LNCaP clone FGC (cell line): ENCODE results near the gene LPAR1.

Source experiments
- DNase-seq: peaks from one replicate; pipeline ENCODE4 v3.0.0-alpha.2; 2011; ENCODE audit warnings: low read depth
- H3K4me3 ChIP-seq: 2 replicates; pipeline ENCODE4 v1.5.1; 2011; ENCODE audit warnings: mild to moderate bottlenecking, low read depth, low read length, control low read depth
- CTCF ChIP-seq: IDR thresholded peaks from 2 replicates; pipeline ENCODE4 v1.5.1; 2012; ENCODE audit warnings: mild to moderate bottlenecking; ENCODE audit not compliant: control insufficient read depth, insufficient read depth; ENCODE audit errors: extremely low read depth

Gene LPAR1

GRCh38 chr9:110996436-110997220, 41.6 kb downstream of the LPAR1 start:
- TF ChIP-seq CTCF, result no peak
- no peak overlapping the region for H3K4me3 ChIP-seq
- DNase-seq, result no peak

GRCh38 chr9:110995420-110996340, 42.6 kb downstream of the LPAR1 start:
- no peak for TF ChIP-seq CTCF
- no peak overlapping the region for H3K4me3 ChIP-seq
- no peak for DNase-seq

- no peak for TF ChIP-seq CTCF
- H3K4me3 ChIP-seq, result no peak overlapping the region
- DNase-seq, result no peak
Observed at GRCh38 chr9:110994771-110995241, 43.5 kb downstream of the LPAR1 start.

- no peak for TF ChIP-seq CTCF
- no peak overlapping the region for H3K4me3 ChIP-seq
- DNase-seq, result no peak
Observed at GRCh38 chr9:110990481-110990880, 47.8 kb downstream of the LPAR1 start.

- TF ChIP-seq CTCF, result no peak
- no peak overlapping the region for H3K4me3 ChIP-seq
- no peak for DNase-seq
Observed at GRCh38 chr9:110986529-110986928, 51.7 kb downstream of the LPAR1 start.

- no peak for TF ChIP-seq CTCF
- DNase-seq, result no peak
- no peak overlapping the region for H3K4me3 ChIP-seq
Observed at GRCh38 chr9:110984890-110985437, 53.3 kb downstream of the LPAR1 start.
